NCI-H1092 (cell line): Measurements from ENCODE around the gene KAT2B.

Experiments used
- DNase-seq: peaks from one replicate; lab custom pipeline; 2025; lab: John Stamatoyannopoulos, UW

The KAT2B gene

DNA sequence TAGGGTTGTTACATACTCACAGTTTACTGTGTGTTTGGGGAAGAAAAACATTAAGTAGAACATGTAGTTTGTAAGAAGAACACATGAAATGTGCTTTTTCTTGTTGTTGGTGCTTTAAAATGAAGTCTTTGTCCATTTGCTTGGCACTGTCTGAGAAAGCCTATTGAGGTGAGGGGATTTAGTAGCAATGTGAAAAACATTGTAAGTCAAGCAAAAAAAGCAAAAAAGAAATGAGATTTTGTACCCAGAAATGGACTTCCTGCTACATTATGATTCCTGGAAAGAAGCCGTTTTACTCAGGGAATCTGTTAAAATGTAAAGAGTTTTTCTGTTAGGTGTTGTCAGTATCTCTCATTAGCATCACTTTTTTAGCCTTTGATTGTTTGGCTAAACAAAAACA, 59.9 kb downstream of the KAT2B start:
- DNase-seq: no peak

DNA sequence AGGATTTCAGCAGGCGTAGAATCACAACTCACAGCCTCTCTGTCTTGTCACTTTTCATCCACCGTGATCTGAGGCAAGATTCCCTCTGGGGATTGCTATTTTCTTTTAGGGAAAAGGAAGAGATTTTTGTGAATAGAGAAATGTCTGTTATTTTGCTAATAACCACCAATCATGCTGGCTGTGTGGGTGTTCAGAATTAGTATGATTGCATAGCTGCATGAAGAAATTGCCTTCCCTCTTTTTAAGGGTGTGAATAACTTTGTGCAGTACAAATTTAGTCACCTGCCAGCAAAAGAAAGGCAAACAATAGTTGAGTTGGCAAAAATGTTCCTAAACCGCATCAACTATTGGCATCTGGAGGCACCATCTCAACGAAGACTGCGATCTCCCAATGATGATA, 60.8 kb downstream of the KAT2B start:
- no peak for DNase-seq

DNA sequence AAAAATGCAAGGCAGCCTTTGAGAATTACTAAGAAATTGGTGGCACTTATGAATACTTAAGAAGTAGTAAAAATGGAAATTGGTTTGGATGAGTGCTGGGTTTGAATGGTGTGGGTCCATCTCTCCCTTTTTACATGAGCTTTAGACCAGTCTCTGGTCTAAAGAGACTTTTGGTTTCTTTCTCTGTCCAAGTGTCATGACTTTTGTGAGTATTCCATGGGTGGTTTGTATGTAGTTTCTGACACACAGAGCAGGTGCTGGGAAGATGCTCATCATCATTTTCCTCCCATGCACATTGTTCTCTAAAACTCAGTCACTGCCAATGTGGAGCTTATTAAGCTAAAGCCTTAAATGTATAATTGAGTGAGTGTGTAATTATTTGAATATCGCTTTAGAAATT, 63.5 kb downstream of the KAT2B start:
- DNase-seq: no peak

DNA sequence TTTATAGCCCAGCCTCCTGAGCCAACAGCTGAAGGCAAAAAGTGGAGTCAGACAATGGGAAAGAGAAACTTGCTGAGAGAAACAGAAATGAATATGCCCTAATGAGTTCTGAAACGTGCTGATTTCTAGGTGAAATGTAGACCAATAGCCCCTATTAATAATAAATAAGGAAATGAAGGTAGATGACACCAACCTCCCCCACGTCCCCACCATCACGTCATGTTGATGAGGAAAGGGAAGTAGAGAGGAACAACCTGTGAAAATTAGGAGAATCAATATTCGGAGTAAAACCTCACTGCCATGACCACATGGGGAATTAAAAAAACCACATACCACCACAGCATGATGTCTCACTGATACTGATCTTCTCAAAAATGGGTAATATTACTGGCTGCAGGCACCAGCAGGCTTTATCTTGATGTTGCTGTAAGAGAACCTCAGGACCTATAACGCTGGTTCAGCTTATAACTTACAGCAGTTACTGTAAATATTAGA, 64.0 kb downstream of the KAT2B start:
- no peak for DNase-seq

DNA sequence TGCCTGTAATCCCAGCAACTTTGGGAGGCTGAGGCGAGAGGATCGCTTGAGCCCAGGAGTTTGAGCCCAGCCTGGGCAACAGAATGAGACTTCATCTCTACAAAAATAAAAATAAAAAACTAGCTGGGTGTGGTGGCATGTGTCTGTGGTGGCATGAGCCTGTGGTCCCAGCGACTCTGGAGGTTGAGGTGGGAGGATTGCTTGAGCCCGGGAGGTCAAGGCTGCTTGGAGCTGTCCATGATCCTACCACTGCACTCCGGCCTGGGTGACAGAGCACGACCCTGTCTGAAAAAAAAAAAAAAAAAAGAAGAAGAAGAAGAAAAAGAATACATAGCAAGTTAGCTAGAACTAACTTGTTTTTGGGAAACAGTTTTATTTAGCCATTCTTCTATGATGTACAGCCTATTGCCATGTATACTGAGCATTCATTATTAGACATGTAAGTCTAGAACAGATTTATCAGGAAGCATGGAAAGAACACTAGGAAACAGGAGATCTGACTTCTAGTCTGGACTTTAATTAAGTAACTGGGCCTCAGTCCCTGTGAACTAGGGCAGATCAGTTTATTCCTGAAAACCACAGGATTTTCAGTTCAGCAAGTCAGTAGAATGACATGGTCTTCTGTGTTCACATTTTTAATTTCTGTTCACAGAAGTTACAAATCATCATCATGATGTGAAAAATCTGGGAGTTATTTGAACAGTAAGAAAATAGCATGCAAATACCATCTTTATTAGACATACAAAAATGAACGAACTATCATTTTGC, 65.5 kb downstream of the KAT2B start:
- DNase-seq: no peak

DNA sequence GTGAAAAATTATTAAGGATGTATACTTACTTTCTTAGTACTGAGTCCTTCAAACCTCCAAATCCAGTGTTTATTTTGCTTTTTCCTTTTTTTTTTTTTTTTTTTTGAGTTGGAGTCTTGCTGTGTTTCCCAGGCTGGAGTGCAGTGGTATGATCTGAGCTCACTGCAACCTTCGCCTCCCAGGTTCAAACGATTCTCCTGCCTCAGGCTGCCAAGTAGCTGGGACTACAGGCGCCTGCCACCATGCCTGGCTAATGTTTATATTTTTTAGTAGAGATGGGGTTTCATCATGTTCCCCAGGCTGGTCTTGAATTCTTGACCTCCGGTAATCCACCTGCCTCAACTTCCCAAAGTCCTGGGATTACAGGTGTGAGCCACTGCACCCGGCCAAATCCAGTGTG, 67.5 kb downstream of the KAT2B start:
- DNase-seq: no peak

DNA sequence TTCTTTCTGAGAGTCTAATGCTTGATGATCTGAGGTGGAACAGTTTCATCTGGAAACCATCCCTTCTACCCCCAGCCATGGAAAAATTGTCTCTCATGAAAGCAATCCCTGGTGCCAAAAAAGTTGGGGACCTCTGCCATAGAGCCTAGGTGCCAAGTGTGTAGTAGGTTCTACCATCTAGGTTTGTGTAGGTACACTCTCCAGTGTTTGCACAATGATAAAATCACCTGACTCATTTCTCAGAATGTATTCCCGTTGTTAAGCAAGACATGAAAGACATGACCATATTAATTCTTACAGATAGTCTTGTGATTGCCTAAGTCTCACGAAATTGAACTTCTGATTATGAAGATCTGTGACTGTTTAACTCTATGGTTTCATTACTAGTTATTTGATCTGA, 68.6 kb downstream of the KAT2B start:
- no peak for DNase-seq

DNA sequence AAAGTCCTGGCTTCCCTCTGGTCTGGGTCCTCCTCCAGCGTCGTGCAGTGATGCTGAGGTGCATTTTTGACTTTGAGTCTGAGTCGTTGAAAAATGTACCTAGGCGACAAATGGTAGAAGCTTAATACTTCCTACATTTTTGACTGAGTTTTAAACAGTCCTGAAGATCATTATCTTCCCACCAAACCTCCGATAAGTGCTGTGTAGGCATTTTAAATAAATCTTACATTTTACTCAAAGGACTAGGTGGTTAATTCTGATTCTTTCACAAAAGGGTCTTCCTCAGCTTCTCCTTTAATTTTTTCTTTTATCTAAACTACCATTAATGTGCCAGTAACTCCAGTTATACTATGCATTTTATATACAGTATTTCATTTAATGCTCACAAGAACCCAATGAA, 70.6 kb downstream of the KAT2B start:
- no peak for DNase-seq

DNA sequence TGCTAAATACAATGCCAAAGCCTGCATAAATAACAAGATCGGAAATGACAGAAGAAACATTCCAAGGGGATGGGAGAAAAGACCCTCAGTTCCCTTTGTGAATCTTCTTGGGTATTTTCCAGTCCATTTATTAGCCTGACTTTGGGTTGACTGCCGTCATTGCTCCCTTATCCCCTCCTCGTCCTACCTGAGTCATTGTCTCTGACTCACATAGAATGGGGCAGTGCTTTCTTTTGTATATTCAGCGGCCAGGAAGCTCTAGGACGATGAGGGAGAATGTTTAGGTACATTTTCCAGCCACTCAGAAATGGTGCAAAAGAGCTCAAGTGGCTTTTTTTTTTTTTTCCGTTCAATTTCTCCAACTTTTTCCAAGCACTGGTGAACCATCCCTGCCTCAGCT, 71.6 kb downstream of the KAT2B start:
- DNase-seq: no peak

DNA sequence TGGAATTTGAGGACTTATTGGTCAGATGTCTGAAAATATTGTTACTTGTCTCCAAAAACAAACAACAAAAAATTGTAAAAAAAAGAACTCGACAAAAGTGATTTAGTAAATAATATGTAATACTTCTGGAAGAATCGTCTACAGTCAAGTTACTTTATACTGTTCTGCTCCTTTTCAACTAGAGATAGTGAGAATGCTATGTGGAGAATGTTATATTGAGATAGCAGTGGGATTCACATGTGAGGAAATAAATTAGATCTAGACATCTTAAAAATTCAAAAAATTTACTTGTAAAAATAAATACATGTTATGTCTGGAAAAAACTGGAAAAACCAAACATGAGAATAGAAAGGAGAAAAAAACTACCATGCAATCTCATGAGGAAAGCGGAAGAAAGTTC, 80.8 kb downstream of the KAT2B start:
- no peak for DNase-seq

DNA sequence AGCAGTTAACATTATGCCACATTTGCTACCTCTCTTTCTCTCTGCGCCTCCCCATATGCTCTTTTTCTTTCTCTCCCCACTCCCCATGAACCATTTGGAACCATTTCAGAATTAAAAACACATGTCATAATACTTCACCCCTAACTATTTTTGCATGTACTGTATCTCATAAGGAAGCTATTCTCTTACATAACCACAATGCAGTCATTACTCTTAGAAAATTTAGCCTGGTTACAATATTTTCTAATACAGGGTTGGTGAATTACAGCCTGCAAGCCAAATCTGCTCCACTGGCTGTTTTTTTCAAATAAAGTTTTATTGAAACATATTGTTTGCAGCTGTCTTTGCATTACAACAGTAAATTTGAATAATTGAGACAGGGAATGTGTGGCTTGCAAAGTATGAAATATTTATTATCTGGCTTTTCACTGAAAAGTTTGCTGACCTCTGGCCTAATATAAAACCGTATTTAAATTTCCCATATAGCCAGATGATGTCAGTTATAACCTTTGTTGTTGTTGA, 82.9 kb downstream of the KAT2B start:
- DNase-seq: no peak

DNA sequence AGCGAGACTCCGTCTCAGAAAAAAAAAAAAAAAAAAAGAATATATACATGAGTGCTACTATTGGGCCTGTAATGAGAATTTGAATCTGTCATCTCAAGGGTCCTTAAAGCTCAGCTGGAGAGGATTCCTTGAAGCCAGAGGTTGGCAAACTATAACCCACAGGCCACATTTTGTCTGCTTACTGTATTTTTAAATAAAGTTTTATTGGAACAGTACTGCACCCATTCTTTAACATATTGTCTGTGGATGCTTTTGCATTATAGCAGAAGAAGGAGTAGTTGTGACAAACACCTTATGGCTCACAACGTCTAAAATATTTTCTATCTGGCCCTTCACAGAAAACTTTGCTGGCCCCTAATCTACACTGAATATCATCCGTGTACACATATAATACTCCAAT, 85.0 kb downstream of the KAT2B start:
- no peak for DNase-seq

DNA sequence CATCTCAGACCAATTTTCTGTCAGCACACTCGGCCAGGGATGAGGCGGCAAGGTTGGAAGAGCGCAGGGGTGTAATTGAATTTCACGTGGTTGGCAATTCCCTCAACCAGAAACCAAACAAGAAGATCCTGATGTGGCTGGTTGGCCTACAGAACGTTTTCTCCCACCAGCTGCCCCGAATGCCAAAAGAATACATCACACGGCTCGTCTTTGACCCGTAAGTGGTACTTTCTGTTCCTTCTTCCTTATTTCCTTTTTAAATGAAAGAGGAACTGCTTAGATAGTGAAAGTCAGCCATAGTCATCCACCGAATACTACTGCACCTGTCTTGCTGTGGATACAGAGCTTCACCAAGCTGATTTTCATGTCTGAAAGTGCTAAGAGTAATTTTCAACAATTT, 85.7 kb downstream of the KAT2B start:
- DNase-seq: no peak

DNA sequence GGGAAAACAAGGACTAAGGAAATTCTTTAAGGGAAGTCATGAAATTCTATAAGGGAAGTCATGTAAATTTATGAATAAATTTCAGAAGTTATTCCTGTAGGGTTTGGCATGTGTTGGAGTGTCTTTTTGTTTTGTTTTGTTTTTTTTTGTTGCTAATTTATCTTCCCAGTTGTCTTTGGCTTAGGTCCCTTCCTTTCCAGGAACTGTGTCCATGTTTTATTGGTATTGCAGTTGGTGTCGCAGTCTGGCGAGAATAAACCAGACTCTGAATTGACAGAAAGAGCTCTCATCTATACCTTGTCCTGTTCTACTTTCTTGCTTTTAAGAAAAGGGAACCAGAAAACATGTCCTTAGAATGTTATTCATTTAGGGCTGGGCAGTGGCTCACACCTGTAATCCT, 88.1 kb downstream of the KAT2B start:
- DNase-seq: no peak

DNA sequence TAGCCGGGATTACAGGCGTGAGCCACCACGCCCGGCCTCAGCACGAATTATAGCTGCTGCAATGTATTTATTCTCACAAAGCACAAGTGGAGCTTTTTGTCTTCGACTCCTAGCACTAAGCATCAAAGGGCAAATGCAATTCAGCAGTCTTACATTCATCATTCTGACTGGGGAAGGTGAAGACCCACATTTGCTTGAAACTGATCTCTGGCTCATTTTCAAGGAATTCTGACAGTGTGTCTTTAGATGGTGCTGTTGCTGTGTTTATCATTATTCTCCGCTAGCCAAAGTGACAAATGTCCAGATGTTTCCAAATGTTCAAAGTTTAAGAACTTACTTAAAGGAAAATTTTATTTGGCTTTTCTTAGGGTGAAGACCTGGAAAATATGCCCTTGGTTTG, 89.9 kb downstream of the KAT2B start:
- no peak for DNase-seq

DNA sequence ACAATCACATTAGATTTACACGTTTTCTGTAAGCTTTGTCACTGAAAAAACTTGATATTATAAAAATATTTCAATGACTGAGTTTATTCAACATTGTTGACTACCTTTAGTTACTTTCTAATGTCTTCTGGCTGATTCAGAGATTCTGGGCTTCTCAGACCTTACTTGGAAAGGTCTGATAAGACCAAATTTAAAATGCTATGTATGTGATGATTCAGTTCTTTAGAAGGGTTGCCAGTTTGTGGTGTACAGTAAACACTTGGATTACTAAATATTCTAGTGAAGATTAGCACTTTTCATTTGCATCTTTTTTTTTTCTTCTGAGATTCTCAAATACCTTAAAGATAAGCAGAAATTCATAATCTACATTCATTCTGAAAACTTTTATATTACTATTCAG, 96.0 kb downstream of the KAT2B start:
- DNase-seq: no peak

DNA sequence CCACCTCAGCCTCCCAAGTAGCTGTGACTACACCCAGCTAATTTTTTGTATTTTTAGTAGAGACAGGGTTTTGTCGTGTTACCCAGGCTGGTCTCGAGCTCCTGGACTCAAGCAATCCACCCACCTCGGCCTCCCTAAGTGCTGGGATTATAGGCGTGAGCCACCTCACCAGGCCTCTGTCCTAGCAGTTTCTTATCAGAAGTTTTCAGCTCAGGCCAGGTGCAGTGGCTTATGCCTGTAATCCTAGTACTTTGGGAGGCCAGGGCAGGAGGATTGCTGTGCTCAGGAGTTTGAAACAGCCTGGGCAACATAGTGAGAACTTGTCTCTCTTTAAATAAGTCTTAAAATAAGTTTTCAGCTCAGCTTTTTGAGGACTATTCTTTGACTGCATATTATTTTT, 97.4 kb downstream of the KAT2B start:
- no peak for DNase-seq

DNA sequence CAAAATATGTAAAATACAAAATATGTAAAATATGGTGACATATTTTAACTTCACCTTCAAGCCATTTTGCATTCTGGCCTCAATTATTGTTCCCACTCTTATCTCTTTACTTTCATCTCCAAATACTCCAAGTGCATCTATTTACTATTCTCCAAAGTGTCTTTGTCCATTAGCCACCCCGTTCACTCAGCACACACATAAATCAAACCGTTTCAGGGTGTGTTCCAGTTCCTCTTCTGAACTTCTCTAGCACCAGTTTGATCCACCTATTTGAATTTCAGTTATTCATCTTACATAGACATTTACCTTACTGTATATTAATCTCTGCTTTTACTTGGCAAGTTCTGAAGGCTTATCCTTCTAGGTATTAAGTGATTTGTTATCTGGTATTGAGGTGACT, 100.6 kb downstream of the KAT2B start:
- no peak for DNase-seq

DNA sequence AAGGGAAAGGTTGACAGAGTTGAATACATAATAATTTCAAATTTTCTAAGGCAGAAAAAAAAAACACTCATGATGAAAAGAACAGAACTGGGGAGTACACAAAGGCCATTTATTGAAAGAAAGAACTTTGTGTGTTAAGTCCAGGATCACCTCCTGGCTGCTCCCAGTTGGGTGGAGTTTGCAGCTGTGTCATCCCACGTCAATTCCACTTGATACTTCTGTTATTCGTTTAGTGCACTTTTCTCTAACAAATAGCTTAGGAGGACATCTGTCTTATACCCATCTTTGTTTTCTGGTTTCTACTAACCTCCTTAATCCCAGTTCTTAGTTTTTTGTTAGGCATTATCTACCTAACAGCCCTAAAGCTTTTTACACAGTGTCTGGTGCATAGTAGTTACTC, 101.1 kb downstream of the KAT2B start:
- DNase-seq: no peak

DNA sequence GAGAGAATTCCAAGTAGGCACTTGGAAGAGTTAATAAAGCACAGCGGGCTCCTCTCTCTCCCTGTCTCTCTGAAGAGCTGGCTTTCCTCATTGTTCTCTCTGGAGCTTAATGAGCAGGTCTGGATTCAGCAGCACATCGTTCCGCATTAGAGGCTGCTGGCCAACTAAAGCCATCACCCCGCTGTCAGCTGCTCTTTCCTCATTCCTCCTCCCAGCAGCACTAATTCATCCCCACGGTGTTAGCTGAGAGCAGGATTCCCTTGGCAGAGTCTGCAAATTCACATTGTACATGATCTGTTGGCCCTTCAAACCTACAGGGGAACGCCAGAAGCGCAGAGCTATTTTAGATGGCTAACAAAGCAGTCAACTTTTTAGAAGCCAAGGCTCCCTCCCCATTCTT, 101.6 kb downstream of the KAT2B start:
- peak; percentile 57 for DNase-seq

DNA sequence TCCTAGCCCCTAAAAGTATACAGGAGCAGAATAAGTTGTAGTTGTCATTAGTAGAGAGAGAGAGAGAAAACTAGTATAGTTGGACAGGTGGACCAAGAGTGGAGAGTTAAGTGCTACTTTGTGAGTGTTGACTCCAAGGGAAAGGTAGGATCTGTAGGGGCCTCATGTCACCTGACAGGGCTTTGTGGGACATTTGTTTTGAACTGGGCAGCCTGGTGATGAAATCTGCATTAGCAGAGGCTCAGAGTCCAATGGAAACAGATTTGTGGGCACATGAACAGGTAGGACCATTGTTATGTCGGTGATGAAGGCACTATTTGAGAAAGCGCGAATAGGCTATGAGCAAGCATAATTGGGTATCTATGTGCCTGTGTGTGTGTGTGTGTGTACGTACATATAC, 102.3 kb downstream of the KAT2B start:
- no peak for DNase-seq

DNA sequence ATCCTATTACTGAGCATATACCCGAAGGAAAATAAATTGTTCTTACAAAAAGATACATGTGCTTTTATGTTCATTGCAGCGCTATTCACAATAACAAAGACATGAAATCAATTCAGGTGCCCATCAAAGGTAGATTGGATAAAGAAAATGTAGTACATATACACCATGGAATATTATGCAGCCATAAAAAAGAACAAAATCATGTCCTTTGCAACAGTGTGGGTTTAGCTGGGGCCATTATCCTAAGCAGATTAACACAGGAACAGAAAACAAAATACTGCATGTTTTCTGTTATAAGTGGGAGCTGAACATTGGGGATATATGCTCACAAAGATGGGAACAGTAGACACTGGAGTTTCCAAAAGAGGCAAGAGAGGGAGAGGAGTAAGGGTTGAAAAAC, 103.3 kb downstream of the KAT2B start:
- no peak for DNase-seq

DNA sequence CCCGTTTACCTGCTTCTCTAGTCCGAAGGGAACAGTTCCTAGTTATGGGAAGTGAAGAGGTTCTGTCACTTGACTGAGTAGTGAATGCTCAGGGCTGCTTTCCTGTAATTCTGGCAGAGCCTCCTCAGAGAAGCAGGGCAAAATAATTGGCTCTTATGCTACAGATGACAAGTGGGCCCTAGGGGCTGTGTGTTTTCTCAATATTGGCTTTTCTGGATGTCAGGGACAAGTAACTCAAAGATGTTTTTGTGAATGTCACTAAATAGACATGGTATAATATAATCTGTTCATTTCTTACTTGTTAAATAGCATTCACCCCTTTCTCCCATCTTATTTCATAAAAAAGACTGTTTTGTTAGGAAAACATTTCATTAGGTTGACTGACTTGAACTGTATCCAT, 105.6 kb downstream of the KAT2B start:
- DNase-seq: no peak

DNA sequence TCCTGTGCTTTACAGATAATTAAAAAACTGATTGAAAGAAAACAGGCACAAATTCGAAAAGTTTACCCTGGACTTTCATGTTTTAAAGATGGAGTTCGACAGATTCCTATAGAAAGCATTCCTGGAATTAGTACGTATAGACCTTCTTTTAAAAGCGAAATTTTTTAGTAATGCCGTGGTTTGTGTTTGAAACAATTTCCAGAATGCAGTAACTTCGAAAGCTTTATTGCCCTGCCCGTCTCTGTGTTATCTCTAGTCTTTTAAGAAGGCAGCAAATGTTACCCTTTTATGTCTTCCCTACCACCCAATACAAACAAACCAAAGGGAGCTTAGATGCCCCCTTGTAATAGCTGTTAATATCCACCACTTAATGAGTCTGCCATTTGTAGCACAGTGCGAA, 106.1 kb downstream of the KAT2B start:
- DNase-seq: no peak
